ENCODE results near the gene APOOL.

- TF ChIP-seq ZNF391 (tag by site-specific recombination; IDR thresholded peaks at IDR 0.05; ENCODE audit: borderline replicate concordance, low read depth) (no peak), ZNF23 (tag by site-specific recombination; IDR thresholded peaks at IDR 0.05; ENCODE audit: borderline replicate concordance) (no peak), ZFP3 (tag by site-specific recombination; IDR thresholded peaks at IDR 0.05; ENCODE audit: low read depth) (no peak)
- TF ChIP-seq, protein P1, sequence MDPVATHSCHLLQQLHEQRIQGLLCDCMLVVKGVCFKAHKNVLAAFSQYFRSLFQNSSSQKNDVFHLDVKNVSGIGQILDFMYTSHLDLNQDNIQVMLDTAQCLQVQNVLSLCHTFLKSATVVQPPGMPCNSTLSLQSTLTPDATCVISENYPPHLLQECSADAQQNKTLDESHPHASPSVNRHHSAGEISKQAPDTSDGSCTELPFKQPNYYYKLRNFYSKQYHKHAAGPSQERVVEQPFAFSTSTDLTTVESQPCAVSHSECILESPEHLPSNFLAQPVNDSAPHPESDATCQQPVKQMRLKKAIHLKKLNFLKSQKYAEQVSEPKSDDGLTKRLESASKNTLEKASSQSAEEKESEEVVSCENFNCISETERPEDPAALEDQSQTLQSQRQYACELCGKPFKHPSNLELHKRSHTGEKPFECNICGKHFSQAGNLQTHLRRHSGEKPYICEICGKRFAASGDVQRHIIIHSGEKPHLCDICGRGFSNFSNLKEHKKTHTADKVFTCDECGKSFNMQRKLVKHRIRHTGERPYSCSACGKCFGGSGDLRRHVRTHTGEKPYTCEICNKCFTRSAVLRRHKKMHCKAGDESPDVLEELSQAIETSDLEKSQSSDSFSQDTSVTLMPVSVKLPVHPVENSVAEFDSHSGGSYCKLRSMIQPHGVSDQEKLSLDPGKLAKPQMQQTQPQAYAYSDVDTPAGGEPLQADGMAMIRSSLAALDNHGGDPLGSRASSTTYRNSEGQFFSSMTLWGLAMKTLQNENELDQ (tag by site-specific recombination; IDR thresholded peaks at IDR 0.05; ENCODE audit: low read depth), result no peak
Observed at GRCh38 chrX:85052636-85053343, 49.1 kb downstream of the APOOL start.

Measured in HEK293 (cell line).